ENCODE measurements around the gene IL6. TPM values are rescaled to one million over a fixed set of nuclear protein-coding genes. Genes with fewer than 3 reads are reported as not detected.

IL6 gene
- total and polyA plus RNA-seq, 2 of the 13 experiments (the other 11 are each of a cell fraction or from before 2014, with no cell fraction given) = not detected

- Histone ChIP-seq H4K20me1 (ENCODE audit: insufficient read depth, low read length) (no peaks in the 10 kb centered on the region), H2AFZ (ENCODE audit: low read length) (no peak overlapping the region), H3K9me3 (ENCODE audit: low read length) (no peaks in the 10 kb centered on the region), H3K27ac (ENCODE audit: extremely low read length, insufficient read depth, low read length) (no peak overlapping the region), H3K4me3 (replicated peaks in 1 of 3; ENCODE audit: insufficient read depth in 1 of 3, low read depth in 2 of 3, low read length in 3 of 3) (no peak overlapping the region), H3K4me2 (ENCODE audit: low read depth, low read length) (no peak overlapping the region), H3K27me3 (ENCODE audit: control insufficient read depth in 1 of 2, insufficient read depth in 2 of 2, low read length in 2 of 2) (peaks cover 0 to 6% of the 10 kb centered on the region in 2 experiments; a peak in 1 of 5 replicates), H3K79me2 (ENCODE audit: insufficient read depth, low read length) (no peaks in the 10 kb centered on the region), H3K4me1 (ENCODE audit: insufficient read depth, low read length) (no peaks in the 10 kb centered on the region), H3K36me3 (replicated peaks in 1 of 2; ENCODE audit: control insufficient read depth in 1 of 2, insufficient read depth in 2 of 2, low read length in 2 of 2) (no peaks in the 10 kb centered on the region), H3K9ac (ENCODE audit: insufficient read depth, low read depth, low read length) (no peak overlapping the region)
- POLR2A ChIA-PET = no interaction called here
- in situ Hi-C loops (cut with HindIII; ENCODE audit: extremely low pct_ligation_motif_present, low pct_unique_long_range_greater_than_20kb) = no loop called here
- intact Hi-C loops (cut with micrococcal nuclease; ENCODE audit: unreplicated experiment) = no loop called here
- DNase-seq (ENCODE audit: low spot score) (no peak), ATAC-seq (0 out of 3 replicates have a peak, but pooled peaks have one; percentile 35), FAIRE-seq (no peak)
- BruUV-seq (replicated peaks) = no TSS peak
- CTCF ChIA-PET (ENCODE audit: low intra/inter-chr PET ratio, low total read pairs) = no interaction called here
- TF ChIP-seq ZMAT5 (CRISPR knock-in tag; IDR thresholded peaks at IDR 0.05; ENCODE audit: borderline replicate concordance, low read depth) (no peak), ZC3H13 (CRISPR knock-in tag; IDR thresholded peaks at IDR 0.05) (no peak), GLI4 (CRISPR knock-in tag; IDR thresholded peaks at IDR 0.05; ENCODE audit: borderline replicate concordance) (no peak), SNRNP70 (IDR thresholded peaks at IDR 0.05; ENCODE audit: low read depth, low read length) (no peak), GFI1 (CRISPR knock-in tag; IDR thresholded peaks at IDR 0.05; ENCODE audit: borderline replicate concordance) (no peak), CERS6 (CRISPR knock-in tag; IDR thresholded peaks at IDR 0.05) (no peak), ARID5B (CRISPR knock-in tag; IDR thresholded peaks at IDR 0.05) (no peak), ZNF326 (CRISPR knock-in tag; IDR thresholded peaks at IDR 0.05; ENCODE audit: borderline replicate concordance) (no peak), E2F2 (CRISPR knock-in tag; IDR thresholded peaks at IDR 0.05; ENCODE audit: borderline replicate concordance) (no peak), ZNF235 (CRISPR knock-in tag; IDR thresholded peaks at IDR 0.05; ENCODE audit: borderline replicate concordance) (no peak), ZMAT3 (CRISPR knock-in tag; conservative IDR thresholded peaks at IDR 0.05) (no peak)
- WGBS (ENCODE audit: low lambda C conversion rate) = 49% methylated on average over 4 of the region's 4 CpGs
Measured at GRCh38 chr7:22696541-22697228, 30.3 kb upstream of the IL6 start.

Measured in HepG2 (cell line).